ENCODE measurements around the gene PIK3C2G.

DNA sequence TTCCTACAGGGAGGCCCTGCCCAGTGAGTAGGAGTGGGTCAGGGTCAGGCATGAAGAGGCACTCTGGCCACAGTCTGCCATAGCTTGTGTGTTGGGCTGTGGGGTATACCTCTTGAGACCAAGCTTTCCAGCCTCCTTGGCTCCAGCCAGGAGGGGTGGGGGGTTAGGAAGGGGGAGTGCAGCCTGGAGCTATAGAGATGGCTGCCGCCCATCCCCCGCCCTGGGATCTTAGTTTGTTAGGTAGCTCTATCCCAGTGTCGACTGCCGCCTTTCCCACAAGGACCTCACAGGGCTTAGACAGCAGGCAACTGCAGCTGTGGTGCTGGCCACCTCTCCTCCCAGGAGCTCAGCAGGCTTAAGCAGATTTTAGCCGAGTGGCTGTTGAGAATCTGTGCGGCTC, 260.1 kb downstream of the PIK3C2G start:
- no peak for TF ChIP-seq FOSL1 (IDR thresholded peaks at IDR 0.05; ENCODE audit: low read depth)
- no peak for TF ChIP-seq POLR2A (IDR thresholded peaks at IDR 0.05; ENCODE audit: borderline replicate concordance, extremely low read depth, insufficient read depth, insufficient read length)
- TF ChIP-seq CTCF (IDR thresholded peaks at IDR 0.05 in 2 of 3, conservative IDR thresholded peaks at IDR 0.05 in 1 of 3; ENCODE audit: borderline replicate concordance in 1 of 3, insufficient read depth in 1 of 3, low read depth in 2 of 3, low read length in 2 of 3): no peak
- no peak for TF ChIP-seq JUND (IDR thresholded peaks at IDR 0.05)
- TF ChIP-seq, protein P1, sequence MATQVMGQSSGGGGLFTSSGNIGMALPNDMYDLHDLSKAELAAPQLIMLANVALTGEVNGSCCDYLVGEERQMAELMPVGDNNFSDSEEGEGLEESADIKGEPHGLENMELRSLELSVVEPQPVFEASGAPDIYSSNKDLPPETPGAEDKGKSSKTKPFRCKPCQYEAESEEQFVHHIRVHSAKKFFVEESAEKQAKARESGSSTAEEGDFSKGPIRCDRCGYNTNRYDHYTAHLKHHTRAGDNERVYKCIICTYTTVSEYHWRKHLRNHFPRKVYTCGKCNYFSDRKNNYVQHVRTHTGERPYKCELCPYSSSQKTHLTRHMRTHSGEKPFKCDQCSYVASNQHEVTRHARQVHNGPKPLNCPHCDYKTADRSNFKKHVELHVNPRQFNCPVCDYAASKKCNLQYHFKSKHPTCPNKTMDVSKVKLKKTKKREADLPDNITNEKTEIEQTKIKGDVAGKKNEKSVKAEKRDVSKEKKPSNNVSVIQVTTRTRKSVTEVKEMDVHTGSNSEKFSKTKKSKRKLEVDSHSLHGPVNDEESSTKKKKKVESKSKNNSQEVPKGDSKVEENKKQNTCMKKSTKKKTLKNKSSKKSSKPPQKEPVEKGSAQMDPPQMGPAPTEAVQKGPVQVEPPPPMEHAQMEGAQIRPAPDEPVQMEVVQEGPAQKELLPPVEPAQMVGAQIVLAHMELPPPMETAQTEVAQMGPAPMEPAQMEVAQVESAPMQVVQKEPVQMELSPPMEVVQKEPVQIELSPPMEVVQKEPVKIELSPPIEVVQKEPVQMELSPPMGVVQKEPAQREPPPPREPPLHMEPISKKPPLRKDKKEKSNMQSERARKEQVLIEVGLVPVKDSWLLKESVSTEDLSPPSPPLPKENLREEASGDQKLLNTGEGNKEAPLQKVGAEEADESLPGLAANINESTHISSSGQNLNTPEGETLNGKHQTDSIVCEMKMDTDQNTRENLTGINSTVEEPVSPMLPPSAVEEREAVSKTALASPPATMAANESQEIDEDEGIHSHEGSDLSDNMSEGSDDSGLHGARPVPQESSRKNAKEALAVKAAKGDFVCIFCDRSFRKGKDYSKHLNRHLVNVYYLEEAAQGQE (IDR thresholded peaks at IDR 0.05; ENCODE audit: low read depth): no peak
- TF ChIP-seq, protein P2, sequence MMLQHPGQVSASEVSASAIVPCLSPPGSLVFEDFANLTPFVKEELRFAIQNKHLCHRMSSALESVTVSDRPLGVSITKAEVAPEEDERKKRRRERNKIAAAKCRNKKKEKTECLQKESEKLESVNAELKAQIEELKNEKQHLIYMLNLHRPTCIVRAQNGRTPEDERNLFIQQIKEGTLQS (IDR thresholded peaks at IDR 0.05): no peak
- no peak for TF ChIP-seq POLR2AphosphoS5 (IDR thresholded peaks at IDR 0.05; ENCODE audit: low read depth, low read length)
- no peak for TF ChIP-seq RAD21 (IDR thresholded peaks at IDR 0.05; ENCODE audit: low read depth)
- TF ChIP-seq SP1 (IDR thresholded peaks at IDR 0.05; ENCODE audit: low read depth): no peak
- no peak for TF ChIP-seq EZH2 (IDR thresholded peaks at IDR 0.05)
- TF ChIP-seq ZNF274 (IDR thresholded peaks at IDR 0.05; ENCODE audit: low read depth, low read length): no peak
- TF ChIP-seq, protein P3, sequence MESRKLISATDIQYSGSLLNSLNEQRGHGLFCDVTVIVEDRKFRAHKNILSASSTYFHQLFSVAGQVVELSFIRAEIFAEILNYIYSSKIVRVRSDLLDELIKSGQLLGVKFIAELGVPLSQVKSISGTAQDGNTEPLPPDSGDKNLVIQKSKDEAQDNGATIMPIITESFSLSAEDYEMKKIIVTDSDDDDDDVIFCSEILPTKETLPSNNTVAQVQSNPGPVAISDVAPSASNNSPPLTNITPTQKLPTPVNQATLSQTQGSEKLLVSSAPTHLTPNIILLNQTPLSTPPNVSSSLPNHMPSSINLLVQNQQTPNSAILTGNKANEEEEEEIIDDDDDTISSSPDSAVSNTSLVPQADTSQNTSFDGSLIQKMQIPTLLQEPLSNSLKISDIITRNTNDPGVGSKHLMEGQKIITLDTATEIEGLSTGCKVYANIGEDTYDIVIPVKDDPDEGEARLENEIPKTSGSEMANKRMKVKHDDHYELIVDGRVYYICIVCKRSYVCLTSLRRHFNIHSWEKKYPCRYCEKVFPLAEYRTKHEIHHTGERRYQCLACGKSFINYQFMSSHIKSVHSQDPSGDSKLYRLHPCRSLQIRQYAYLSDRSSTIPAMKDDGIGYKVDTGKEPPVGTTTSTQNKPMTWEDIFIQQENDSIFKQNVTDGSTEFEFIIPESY (IDR thresholded peaks at IDR 0.05; ENCODE audit: extremely low read depth, insufficient replicate concordance, low read length): no peak
- no peak for TF ChIP-seq YY1 (IDR thresholded peaks at IDR 0.05; ENCODE audit: extremely low read depth, insufficient replicate concordance, low read depth, low read length)
- no peak for TF ChIP-seq MAX (IDR thresholded peaks at IDR 0.05)

Data from HCT116 (cell line).